ENCODE data around the gene DNAH7.

GRCh38 chr2:195737511-195738325 lies 330.9 kb downstream of the DNAH7 start:
- TF ChIP-seq CTCF (IDR thresholded peaks at IDR 0.05) (no peak), POLR2A (IDR thresholded peaks at IDR 0.05) (no peak), EP300 (IDR thresholded peaks at IDR 0.05) (no peak)

All from ovary (tissue), 3 donors.